Neural cell (in vitro differentiated cells): ENCODE data around the gene NACC2. TPM values are rescaled to one million over a fixed set of nuclear protein-coding genes. Genes with fewer than 3 reads are reported as not detected.

Experiments
- H2AFZ ChIP-seq: fragments of 200-600, 300-800 bp; sonication (generic), shearing (Covaris generic); 2 replicates; pipeline ENCODE4 v1.6.0; 2014; ENCODE audit warnings: low read depth, mild to moderate bottlenecking, antibody characterized with exemption, low read length, moderate library complexity
- H3F3A ChIP-seq: fragments of 200-600 bp; shearing (Covaris generic); 2 replicates; pipeline ENCODE4 v1.6.1; 2016; ENCODE audit warnings: mild to moderate bottlenecking, moderate library complexity, mixed read lengths, antibody characterized with exemption, low read length; ENCODE audit not compliant: insufficient read depth, poor library complexity, severe bottlenecking
- H3K27ac ChIP-seq: fragments of 200-600, 300-800 bp; sonication (generic), shearing (Covaris generic); 2 replicates; pipeline ENCODE4 v1.5.1; 2014; ENCODE audit warnings: mild to moderate bottlenecking, low read length, moderate library complexity
- H3K27me3 ChIP-seq: fragments of 300-800, 200-600 bp; sonication (generic), shearing (Covaris generic); 2 replicates; pipeline ENCODE4 v1.6.0; 2014; ENCODE audit warnings: mild to moderate bottlenecking, low read depth, low read length, moderate library complexity; ENCODE audit not compliant: insufficient read depth
- H3K36me3 ChIP-seq: fragments of 300-800, 200-600 bp; sonication (generic), shearing (Covaris generic); 2 replicates; pipeline ENCODE4 v1.5.1; 2014; ENCODE audit warnings: mild to moderate bottlenecking, antibody characterized with exemption, low read length, moderate library complexity; ENCODE audit not compliant: insufficient read depth
- H3K4me2 ChIP-seq: fragments of 300-800, 200-600 bp; sonication (generic), shearing (Covaris generic); 2 replicates; pipeline ENCODE4 v1.6.0; 2014; ENCODE audit warnings: mild to moderate bottlenecking, low read length
- H3K4me3 ChIP-seq: fragments of 300-800, 200-600 bp; sonication (generic), shearing (Covaris generic); 2 replicates; pipeline ENCODE4 v1.5.1; 2014; ENCODE audit warnings: mild to moderate bottlenecking, low read length, moderate library complexity
- H3K79me2 ChIP-seq: fragments of 200-600 bp; shearing (Covaris generic); replicated peaks from 2 replicates; pipeline ENCODE4 v1.6.0; 2014; ENCODE audit warnings: mild to moderate bottlenecking, low read length, moderate library complexity; ENCODE audit not compliant: insufficient read depth
- H3K9ac ChIP-seq: fragments of 300-800, 200-600 bp; sonication (generic), shearing (Covaris generic); 2 replicates; pipeline ENCODE4 v1.6.1; 2016; ENCODE audit warnings: mild to moderate bottlenecking, low read length, mixed read lengths
- H3K9me2 ChIP-seq: fragments of 200-600 bp; shearing (Covaris generic); 2 replicates; pipeline ENCODE4 v1.6.1; 2016; ENCODE audit warnings: mild to moderate bottlenecking, low read length, mixed read lengths; ENCODE audit not compliant: insufficient read depth
- H3K9me3 ChIP-seq: fragments of 200-600, 300-800 bp; sonication (generic), shearing (Covaris generic); 2 replicates; pipeline ENCODE4 v1.6.1; 2016; ENCODE audit warnings: mild to moderate bottlenecking, mixed run types, low read length, moderate library complexity, mixed read lengths
- H4K20me1 ChIP-seq: fragments of 200-600 bp; shearing (Covaris generic); 2 replicates; pipeline ENCODE4 v1.6.1; 2016; ENCODE audit warnings: mild to moderate bottlenecking, mixed run types; ENCODE audit not compliant: insufficient read depth
- EP300 ChIP-seq: fragments of 450-650 bp; conservative IDR thresholded peaks from 2 replicates; pipeline ENCODE4 v1.6.1; 2014; ENCODE audit warnings: antibody characterized with exemption, mild to moderate bottlenecking, moderate library complexity; ENCODE audit not compliant: poor library complexity, severe bottlenecking
- EZH2 ChIP-seq: fragments of 200-600, 300-800 bp; shearing (Covaris generic), sonication (generic); IDR thresholded peaks from 2 replicates; pipeline ENCODE4 v1.6.1; 2014; ENCODE audit warnings: antibody characterized with exemption, low read length, borderline replicate concordance, mild to moderate bottlenecking; ENCODE audit not compliant: insufficient read depth, poor library complexity, severe bottlenecking
- MXI1 ChIP-seq: fragments of 450-650 bp; conservative IDR thresholded peaks from 2 replicates; pipeline ENCODE4 v1.6.1; 2014; ENCODE audit warnings: antibody characterized with exemption, mild to moderate bottlenecking; ENCODE audit not compliant: poor library complexity, severe bottlenecking
- POLR2AphosphoS5 ChIP-seq: IDR thresholded peaks from 2 replicates; pipeline ENCODE4 v1.6.1; 2012
- RAD21 ChIP-seq: fragments of 450-650 bp; conservative IDR thresholded peaks from 2 replicates; pipeline ENCODE4 v1.6.1; 2014; ENCODE audit warnings: antibody characterized with exemption, mild to moderate bottlenecking, moderate library complexity
- SMC3 ChIP-seq: fragments of 450-650 bp; conservative IDR thresholded peaks from 2 replicates; pipeline ENCODE4 v1.6.1; 2014; ENCODE audit warnings: antibody characterized with exemption, mild to moderate bottlenecking, moderate library complexity; ENCODE audit not compliant: poor library complexity
- TAF1 ChIP-seq: IDR thresholded peaks from 2 replicates; pipeline ENCODE4 v1.6.1; 2012; ENCODE audit warnings: low read depth
- polyA plus RNA-seq: library from polyadenylated mRNA; depleted of rRNA; stranded (reverse); fragments of >200 nt; gene quantifications from 2 replicates; pipeline ENCODE4 v1.2.3, GENCODE V29; 2014
- TF ChIP-seq, protein P1 (sequence below): IDR thresholded peaks from 2 replicates; pipeline ENCODE4 v1.6.1; 2012; ENCODE audit warnings: borderline replicate concordance
- TF ChIP-seq, protein P2 (sequence below): fragments of 450-650 bp; IDR thresholded peaks from 2 replicates; pipeline ENCODE4 v1.5.1; 2014; ENCODE audit warnings: antibody characterized with exemption, mild to moderate bottlenecking, moderate library complexity; ENCODE audit not compliant: poor library complexity, severe bottlenecking

The NACC2 gene
- polyA plus RNA-seq, 1 donor from 2014 or later, result 1.7 TPM

DNA sequence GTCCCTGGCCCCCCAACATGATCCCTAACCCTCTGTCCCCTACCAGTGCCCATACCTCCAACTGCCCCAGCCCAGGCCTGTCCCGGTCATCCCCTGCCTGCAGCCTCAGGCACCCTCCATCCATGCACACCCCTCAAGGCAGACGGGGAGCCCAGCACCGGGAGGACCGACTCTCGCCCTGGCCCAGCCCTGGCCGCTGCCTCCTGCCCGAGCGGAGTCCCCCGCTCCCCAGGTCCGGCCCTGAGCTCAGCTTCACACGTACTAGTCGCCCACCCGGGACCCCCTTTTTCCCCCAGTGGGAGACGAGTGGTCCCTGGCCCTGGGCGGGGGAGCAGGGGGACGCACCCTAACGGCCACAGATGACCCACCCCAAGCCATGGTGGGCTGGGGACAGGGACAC is 84.9 kb downstream of the NACC2 start:
- Histone ChIP-seq H3K27ac (no peak overlapping the region), H3K9me3 (no peaks in the 10 kb centered on the region), H3F3A (no peaks in the 10 kb centered on the region), H3K27me3 (no peaks in the 10 kb centered on the region), H3K4me3 (no peak overlapping the region), H3K79me2 (no peaks in the 10 kb centered on the region), H4K20me1 (no peaks in the 10 kb centered on the region), H3K36me3 (no peaks in the 10 kb centered on the region), H3K9ac (no peak overlapping the region), H3K4me2 (no peak overlapping the region), H3K9me2 (no peaks in the 10 kb centered on the region), H2AFZ (no peak overlapping the region)
- TF ChIP-seq SMC3 (no peak), EZH2 (no peak), EP300 (no peak)

DNA sequence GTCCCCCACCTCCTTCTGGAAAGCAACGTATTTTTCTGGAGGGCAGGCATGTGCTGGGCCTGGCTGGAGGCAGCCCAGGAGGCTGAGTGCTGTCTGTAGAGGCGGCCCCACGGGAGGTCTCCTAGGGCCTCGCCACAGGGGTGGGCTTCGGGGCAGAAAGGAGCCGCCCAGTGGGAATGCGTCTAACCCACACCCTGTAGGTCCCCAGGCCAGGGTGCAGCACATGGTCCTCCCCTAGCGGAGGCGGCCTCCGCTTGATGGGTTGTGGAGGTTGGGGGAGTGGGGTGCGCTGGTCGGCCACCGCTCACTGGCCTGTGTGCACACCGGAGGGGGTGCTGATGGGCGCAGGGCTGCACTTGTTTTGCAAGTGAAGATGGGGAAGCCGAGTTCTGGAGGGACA is 85.6 kb downstream of the NACC2 start:
- no peak overlapping the region for H3K4me3 ChIP-seq
- no peak overlapping the region for H2AFZ ChIP-seq
- H3K79me2 ChIP-seq, result no peaks in the 10 kb centered on the region
- H4K20me1 ChIP-seq, result no peaks in the 10 kb centered on the region
- no peak overlapping the region for H3K9ac ChIP-seq
- H3F3A ChIP-seq, result no peaks in the 10 kb centered on the region
- no peak for TF ChIP-seq RAD21
- no peak for TF ChIP-seq POLR2AphosphoS5
- no peak for TF ChIP-seq MXI1
- TF ChIP-seq TAF1, result no peak
- TF ChIP-seq EZH2, result no peak
- TF ChIP-seq SMC3, result no peak
- no peaks in the 10 kb centered on the region for H3K36me3 ChIP-seq
- no peaks in the 10 kb centered on the region for H3K27me3 ChIP-seq
- H3K9me2 ChIP-seq, result no peaks in the 10 kb centered on the region
- no peak overlapping the region for H3K4me2 ChIP-seq
- no peaks in the 10 kb centered on the region for H3K9me3 ChIP-seq
- no peak overlapping the region for H3K27ac ChIP-seq

DNA sequence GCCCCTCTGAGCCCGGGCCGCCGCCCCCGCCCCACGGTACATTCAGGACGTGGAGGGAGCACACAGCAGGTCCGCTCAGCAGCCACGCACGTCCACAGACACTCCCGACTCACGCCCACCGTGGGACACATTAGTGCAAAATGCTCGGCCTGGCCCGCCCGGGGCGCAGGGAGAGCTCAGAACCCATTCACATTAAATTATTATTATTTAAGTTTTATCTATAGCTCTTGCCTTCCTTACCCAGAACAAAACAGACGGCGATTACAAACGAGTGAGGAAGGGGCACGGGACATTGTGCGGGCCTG is 86.4 kb downstream of the NACC2 start:
- Histone ChIP-seq H3K79me2 (no peaks in the 10 kb centered on the region), H3K4me2 (no peak overlapping the region), H3K4me3 (no peak overlapping the region), H3K27me3 (no peaks in the 10 kb centered on the region), H3K9me2 (no peaks in the 10 kb centered on the region), H2AFZ (no peak overlapping the region), H3K9me3 (no peaks in the 10 kb centered on the region), H4K20me1 (no peaks in the 10 kb centered on the region), H3F3A (no peaks in the 10 kb centered on the region), H3K27ac (no peak overlapping the region), H3K9ac (no peak overlapping the region), H3K36me3 (no peaks in the 10 kb centered on the region)
- TF ChIP-seq, protein P1, sequence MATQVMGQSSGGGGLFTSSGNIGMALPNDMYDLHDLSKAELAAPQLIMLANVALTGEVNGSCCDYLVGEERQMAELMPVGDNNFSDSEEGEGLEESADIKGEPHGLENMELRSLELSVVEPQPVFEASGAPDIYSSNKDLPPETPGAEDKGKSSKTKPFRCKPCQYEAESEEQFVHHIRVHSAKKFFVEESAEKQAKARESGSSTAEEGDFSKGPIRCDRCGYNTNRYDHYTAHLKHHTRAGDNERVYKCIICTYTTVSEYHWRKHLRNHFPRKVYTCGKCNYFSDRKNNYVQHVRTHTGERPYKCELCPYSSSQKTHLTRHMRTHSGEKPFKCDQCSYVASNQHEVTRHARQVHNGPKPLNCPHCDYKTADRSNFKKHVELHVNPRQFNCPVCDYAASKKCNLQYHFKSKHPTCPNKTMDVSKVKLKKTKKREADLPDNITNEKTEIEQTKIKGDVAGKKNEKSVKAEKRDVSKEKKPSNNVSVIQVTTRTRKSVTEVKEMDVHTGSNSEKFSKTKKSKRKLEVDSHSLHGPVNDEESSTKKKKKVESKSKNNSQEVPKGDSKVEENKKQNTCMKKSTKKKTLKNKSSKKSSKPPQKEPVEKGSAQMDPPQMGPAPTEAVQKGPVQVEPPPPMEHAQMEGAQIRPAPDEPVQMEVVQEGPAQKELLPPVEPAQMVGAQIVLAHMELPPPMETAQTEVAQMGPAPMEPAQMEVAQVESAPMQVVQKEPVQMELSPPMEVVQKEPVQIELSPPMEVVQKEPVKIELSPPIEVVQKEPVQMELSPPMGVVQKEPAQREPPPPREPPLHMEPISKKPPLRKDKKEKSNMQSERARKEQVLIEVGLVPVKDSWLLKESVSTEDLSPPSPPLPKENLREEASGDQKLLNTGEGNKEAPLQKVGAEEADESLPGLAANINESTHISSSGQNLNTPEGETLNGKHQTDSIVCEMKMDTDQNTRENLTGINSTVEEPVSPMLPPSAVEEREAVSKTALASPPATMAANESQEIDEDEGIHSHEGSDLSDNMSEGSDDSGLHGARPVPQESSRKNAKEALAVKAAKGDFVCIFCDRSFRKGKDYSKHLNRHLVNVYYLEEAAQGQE, result no peak
- TF ChIP-seq RAD21 (no peak), TAF1 (no peak), EZH2 (no peak), MXI1 (no peak), EP300 (no peak), SMC3 (no peak), POLR2AphosphoS5 (no peak)
- TF ChIP-seq, protein P2, sequence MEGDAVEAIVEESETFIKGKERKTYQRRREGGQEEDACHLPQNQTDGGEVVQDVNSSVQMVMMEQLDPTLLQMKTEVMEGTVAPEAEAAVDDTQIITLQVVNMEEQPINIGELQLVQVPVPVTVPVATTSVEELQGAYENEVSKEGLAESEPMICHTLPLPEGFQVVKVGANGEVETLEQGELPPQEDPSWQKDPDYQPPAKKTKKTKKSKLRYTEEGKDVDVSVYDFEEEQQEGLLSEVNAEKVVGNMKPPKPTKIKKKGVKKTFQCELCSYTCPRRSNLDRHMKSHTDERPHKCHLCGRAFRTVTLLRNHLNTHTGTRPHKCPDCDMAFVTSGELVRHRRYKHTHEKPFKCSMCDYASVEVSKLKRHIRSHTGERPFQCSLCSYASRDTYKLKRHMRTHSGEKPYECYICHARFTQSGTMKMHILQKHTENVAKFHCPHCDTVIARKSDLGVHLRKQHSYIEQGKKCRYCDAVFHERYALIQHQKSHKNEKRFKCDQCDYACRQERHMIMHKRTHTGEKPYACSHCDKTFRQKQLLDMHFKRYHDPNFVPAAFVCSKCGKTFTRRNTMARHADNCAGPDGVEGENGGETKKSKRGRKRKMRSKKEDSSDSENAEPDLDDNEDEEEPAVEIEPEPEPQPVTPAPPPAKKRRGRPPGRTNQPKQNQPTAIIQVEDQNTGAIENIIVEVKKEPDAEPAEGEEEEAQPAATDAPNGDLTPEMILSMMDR, result no peak
